IPS-NIHi7 (cell line): ENCODE results near the gene BSDC1.
A peak's percentile ranks its signal among the peaks of the same experiment; 100 is the strongest.

ENCODE experiments used
- DNase-seq: peaks from one replicate; pipeline ENCODE4 v3.0.0; 2012; ENCODE audit warnings: mixed read lengths; ENCODE audit errors: extremely low spot score

The BSDC1 gene

GRCh38 chr1:32394890-32395432, 720 bp upstream of the BSDC1 start:
- peak; percentile 46 for DNase-seq

GRCh38 chr1:32393832-32394140, 455 bp downstream of the BSDC1 start:
- peak; percentile 56 for DNase-seq

- no peak for DNase-seq
Observed at GRCh38 chr1:32393136-32393535, 1.1 kb downstream of the BSDC1 start.

GRCh38 chr1:32392325-32392724, 1.9 kb downstream of the BSDC1 start:
- no peak for DNase-seq

GRCh38 chr1:32390904-32391870, 3.1 kb downstream of the BSDC1 start:
- DNase-seq = no peak

GRCh38 chr1:32388641-32389040, 5.6 kb downstream of the BSDC1 start:
- DNase-seq = no peak

- DNase-seq = no peak
Observed at GRCh38 chr1:32386676-32387392, 7.4 kb downstream of the BSDC1 start.

- no peak for DNase-seq
Observed at GRCh38 chr1:32380057-32380456, 14.2 kb downstream of the BSDC1 start.

- DNase-seq = no peak
Observed at GRCh38 chr1:32377541-32378220, 16.6 kb downstream of the BSDC1 start.

- DNase-seq = no peak
Observed at GRCh38 chr1:32376199-32376598, 18.0 kb downstream of the BSDC1 start.

GRCh38 chr1:32373996-32374592, 20.1 kb downstream of the BSDC1 start:
- no peak for DNase-seq

GRCh38 chr1:32372149-32372756, 22.0 kb downstream of the BSDC1 start:
- DNase-seq = no peak

- DNase-seq = no peak
Observed at GRCh38 chr1:32367912-32368635, 26.2 kb downstream of the BSDC1 start.

- no peak for DNase-seq
Observed at GRCh38 chr1:32365445-32365844, 28.8 kb downstream of the BSDC1 start.

- no peak for DNase-seq
Observed at GRCh38 chr1:32364836-32365235, 29.4 kb downstream of the BSDC1 start.

- no peak for DNase-seq
Observed at GRCh38 chr1:32363713-32364112, 30.5 kb downstream of the BSDC1 start.

GRCh38 chr1:32362474-32363313, 31.5 kb downstream of the BSDC1 start, which contains the start of the genes FAM229A and TSSK3:
Gene FAM229A (minus strand): TSS chr1:32362485. CDS start chr1:32362091, 394 bp downstream.
Gene TSSK3 (plus strand): TSS chr1:32362539. CDS start chr1:32362702, 163 bp downstream.
- DNase-seq = peak; percentile 50

- DNase-seq = peak; percentile 65
Observed at GRCh38 chr1:32361674-32362473, 32.4 kb downstream of the BSDC1 start.

GRCh38 chr1:32361308-32361673, 33.0 kb downstream of the BSDC1 start:
- DNase-seq = no peak
